NCI-H187 treated with DMSO at 0.1 percent for 48 hours (cell line): Measurements from ENCODE around the gene SUN2.

Experiments used
- DNase-seq: peaks from one replicate; lab custom pipeline; 2025; lab: John Stamatoyannopoulos, UW

The SUN2 gene

DNA sequence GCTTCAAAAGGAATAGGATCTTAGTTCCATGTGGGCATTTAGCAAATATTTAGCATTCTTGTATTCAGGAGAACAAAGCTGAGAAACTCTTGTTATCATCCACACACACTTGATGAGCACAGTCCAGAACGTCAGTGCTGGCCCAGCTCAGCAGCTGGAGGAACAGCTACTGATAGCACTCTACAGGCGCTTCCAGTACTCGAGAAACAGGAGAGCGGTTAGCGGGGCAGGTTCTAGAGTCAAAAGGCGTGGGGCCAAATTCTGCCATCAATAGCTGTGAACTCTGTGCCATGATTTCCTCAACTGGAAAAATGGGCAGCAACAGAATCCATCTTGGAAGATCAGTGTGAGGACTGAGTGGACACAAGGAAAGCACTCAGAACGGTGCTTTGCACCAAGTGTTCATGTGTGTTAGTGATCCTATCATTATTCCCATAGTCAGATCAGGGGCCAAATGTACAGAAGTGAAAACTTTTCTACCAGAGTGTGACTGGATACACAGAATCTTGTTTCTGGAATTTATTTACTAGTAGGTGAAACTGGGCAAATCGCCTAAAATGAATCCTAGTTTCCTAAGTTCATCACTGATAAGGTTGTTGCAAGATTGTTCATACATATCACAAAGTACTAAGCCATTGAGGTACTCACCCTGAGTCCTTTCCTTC, 58.2 kb downstream of the SUN2 start:
- DNase-seq, result no peak

GRCh38 chr22:38696606-38697424, 59.0 kb downstream of the SUN2 start:
- DNase-seq, result no peak

- DNase-seq, result no peak
Observed at GRCh38 chr22:38694940-38695339, 60.9 kb downstream of the SUN2 start.

DNA sequence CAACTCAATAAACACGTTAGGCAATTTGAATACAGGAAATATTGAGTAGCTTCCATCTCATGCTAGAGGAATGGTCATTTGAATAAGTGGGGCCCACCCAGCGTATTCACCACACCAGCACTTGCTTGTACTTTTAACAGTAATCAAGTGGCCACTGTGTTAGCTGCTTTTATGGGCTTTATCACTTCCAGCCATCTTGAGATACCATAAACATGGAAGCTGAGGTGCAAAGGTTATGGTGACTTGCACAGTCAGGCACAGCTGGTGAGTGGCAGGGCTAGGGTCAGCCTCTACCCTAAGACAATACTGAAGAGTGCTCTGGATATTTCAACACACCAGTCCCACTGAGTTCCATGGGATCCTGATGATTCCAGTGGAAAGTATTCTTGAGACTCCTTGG, 61.7 kb downstream of the SUN2 start:
- DNase-seq, result no peak

GRCh38 chr22:38689651-38690050, 66.1 kb downstream of the SUN2 start:
- no peak for DNase-seq

- DNase-seq, result no peak
Observed at GRCh38 chr22:38685761-38686160, 70.0 kb downstream of the SUN2 start.

DNA sequence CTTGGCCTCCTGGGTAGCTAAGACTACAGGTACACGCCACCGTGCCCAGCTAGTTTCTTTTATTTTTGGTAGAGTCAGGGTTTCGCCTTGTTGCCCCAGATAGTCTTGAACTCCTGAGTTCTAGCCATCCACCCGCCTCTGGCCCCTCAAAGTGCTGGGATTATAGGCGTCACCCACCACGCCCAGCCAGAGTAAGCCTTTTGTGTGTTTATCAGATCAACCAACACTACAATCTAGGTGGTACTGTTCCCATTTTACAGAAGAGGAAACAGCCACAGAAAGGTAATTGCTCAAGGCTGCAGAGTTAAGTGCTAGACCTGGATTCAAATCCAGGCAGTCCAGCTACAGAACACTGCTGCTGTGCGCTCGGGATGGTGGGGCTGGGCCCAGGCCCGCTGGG, 70.9 kb downstream of the SUN2 start:
- no peak for DNase-seq
